Esophagus squamous epithelium (tissue), 5 donors: ENCODE results near the gene ACAD8. TPM values are rescaled to one million over a fixed set of nuclear protein-coding genes. Genes with fewer than 3 reads are reported as not detected.

Source experiments
- DNase-seq: peaks from one replicate; lab custom pipeline; 2025; lab: John Stamatoyannopoulos, UW
- H3K27ac ChIP-seq, 4 donors: fragments of 200-600 bp; sonication (generic); one replicate each; pipeline ENCODE4 v1.5.1; 2016 to 2019; ENCODE audit warnings: mild to moderate bottlenecking in 1 of 4
- H3K27me3 ChIP-seq, 4 donors: fragments of 200-600 bp; sonication (generic); 1 replicate in 3 of 4; 2 replicates in 1 of 4; pipeline versions ENCODE4 v1.5.1 to v1.6.0; 2017 to 2021; ENCODE audit warnings: antibody characterized with exemption in 1 of 4
- H3K36me3 ChIP-seq, 3 donors: fragments of 200-600 bp; sonication (generic); one replicate each; pipeline ENCODE4 v1.5.1; 2016 to 2019
- H3K4me1 ChIP-seq, 3 donors: fragments of 200-600 bp; sonication (generic); one replicate each; pipeline ENCODE4 v1.5.1; 2017 to 2019
- H3K4me3 ChIP-seq, 4 donors: fragments of 200-600 bp; sonication (generic); 1 replicate in 3 of 4; 2 replicates in 1 of 4; pipeline ENCODE4 v1.5.1; 2016 to 2019; ENCODE audit warnings: mild to moderate bottlenecking in 2 of 4, moderate library complexity in 1 of 4
- H3K9me3 ChIP-seq, 3 donors: fragments of 200-600 bp; sonication (generic); one replicate each; pipeline ENCODE4 v1.5.1; 2016 to 2019
- POLR2A ChIP-seq, 4 donors: fragments of 450-650 bp; IDR thresholded peaks; one replicate each; pipeline ENCODE4 v1.6.1; 2017; ENCODE audit warnings: antibody characterized with exemption in 4 of 4, mild to moderate bottlenecking in 4 of 4, moderate library complexity in 3 of 4
- WGBS, 2 donors: methylation state at CpG; one replicate each; pipeline ENCODE4 v1.1.5; 2018; 5-methylcytosine and 5-hydroxymethylcytosine counted together
- intact Hi-C: fragments of 100-400 bp; cut with DNase I; formaldehyde crosslinking; loops from one replicate; pipeline ENCODE4 v1.15.0; 2022
- total RNA-seq, 4 donors: library from RNA; depleted of rRNA; stranded (reverse); fragments of >200 nt; gene quantifications; one replicate each; pipeline ENCODE4 v1.1.0, GENCODE V29; 2016
- TF ChIP-seq, protein P1 (sequence below), 6 experiments: fragments of 450-650 bp in 4 of 6; fragments of 200-600 bp in 2 of 6; sonication (generic) in 2 of 6; IDR thresholded peaks; one replicate each; pipeline ENCODE4 v1.5.1; 2016 to 2019; ENCODE audit warnings: antibody characterized with exemption in 6 of 6, mild to moderate bottlenecking in 4 of 6, moderate library complexity in 4 of 6
- donor health status: DM: yes; HTN: yes; CAD: no.

The ACAD8 gene
- total RNA-seq, 4 donors from 2014 or later, result 11.3 to 25.1 (median 18.2) TPM

DNA sequence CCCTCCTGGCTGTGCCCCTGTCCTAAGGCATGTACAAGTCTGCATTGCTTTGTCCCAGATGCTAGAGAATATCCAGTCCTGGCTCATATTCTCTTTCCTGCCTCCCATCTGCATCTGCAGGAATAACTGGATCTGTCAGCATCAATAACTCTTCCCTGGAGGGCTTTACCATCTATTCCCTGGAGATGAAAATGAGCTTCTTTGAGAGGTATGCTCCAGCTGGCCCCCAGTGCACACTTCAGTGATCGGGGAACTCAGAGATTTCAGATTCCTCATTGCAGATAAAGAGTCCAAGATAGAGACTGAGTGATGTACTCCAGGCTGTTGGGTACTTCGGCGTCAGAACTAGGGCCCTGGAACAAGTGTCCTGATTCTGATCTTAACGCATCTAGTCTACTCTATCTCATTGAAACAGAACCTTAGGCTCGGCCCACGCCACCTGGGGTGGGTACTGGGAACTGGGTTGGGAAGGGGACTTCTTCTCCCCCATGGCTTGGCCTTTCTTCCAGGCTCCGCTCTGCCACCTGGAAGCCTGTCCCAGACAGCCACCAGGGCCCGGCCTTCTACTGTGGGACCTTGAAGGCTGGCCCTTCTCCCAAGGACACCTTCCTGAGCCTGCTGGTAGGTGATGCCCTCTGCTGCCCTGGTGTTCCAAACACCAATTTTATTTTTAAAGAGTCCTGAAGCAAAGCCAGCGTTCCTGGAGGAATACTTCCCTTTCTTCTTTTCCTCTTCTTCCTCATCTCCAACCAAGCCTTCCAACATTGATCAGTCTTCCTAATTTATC, 60.6 kb downstream of the ACAD8 start:
- Histone ChIP-seq H3K4me3 (no peak overlapping the region), H3K9me3 (no peaks in the 10 kb centered on the region), H3K4me1 (no peaks in the 10 kb centered on the region), H3K27me3 (peaks cover 0 to 6% (median 0%) of the 10 kb centered on the region in 4 donors), H3K36me3 (no peaks in the 10 kb centered on the region), H3K27ac (no peak overlapping the region)
- intact Hi-C loops, result no loop called here
- WGBS, 2 donors, result 81 to 90% methylated on average over 4 to 6 of the region's 9 CpGs
- TF ChIP-seq, protein P1, sequence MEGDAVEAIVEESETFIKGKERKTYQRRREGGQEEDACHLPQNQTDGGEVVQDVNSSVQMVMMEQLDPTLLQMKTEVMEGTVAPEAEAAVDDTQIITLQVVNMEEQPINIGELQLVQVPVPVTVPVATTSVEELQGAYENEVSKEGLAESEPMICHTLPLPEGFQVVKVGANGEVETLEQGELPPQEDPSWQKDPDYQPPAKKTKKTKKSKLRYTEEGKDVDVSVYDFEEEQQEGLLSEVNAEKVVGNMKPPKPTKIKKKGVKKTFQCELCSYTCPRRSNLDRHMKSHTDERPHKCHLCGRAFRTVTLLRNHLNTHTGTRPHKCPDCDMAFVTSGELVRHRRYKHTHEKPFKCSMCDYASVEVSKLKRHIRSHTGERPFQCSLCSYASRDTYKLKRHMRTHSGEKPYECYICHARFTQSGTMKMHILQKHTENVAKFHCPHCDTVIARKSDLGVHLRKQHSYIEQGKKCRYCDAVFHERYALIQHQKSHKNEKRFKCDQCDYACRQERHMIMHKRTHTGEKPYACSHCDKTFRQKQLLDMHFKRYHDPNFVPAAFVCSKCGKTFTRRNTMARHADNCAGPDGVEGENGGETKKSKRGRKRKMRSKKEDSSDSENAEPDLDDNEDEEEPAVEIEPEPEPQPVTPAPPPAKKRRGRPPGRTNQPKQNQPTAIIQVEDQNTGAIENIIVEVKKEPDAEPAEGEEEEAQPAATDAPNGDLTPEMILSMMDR (IDR thresholded peaks at IDR 0.05), result no peak
- TF ChIP-seq POLR2A (IDR thresholded peaks at IDR 0.05), result no peak
- DNase-seq, result no peak

Other genes with a start within 250 kb of the ACAD8 start
- 10 to 100 TPM in 2 of 4 donors, 1 to 10 TPM in 2; 1.6 to 21.4 (median 7.9) TPM for gene JAM3, start 184.5 kb upstream of the ACAD8 start, total RNA-seq
- 10 to 100 TPM in 3 of 4 donors, 1 to 10 TPM in 1; 8.0 to 22.2 (median 17.5) TPM for gene NCAPD3, start 29.6 kb upstream of the ACAD8 start, total RNA-seq
- 10 to 100 TPM; 25.2 to 30.7 (median 25.9) TPM for gene VPS26B, start 28.9 kb upstream of the ACAD8 start, total RNA-seq
- 10 to 100 TPM; 15.7 to 34.2 (median 26.2) TPM for gene THYN1, start 216 bp upstream of the ACAD8 start, total RNA-seq
- under 1 TPM in 1 of 4 donors, not detected in 3; under 0.01 TPM for gene GLB1L3, start 22.8 kb downstream of the ACAD8 start, total RNA-seq
- gene GLB1L2, start 78.4 kb downstream of the ACAD8 start, total RNA-seq, result 1 to 10 TPM; 2.8 to 7.8 (median 3.7) TPM
- gene B3GAT1, start 158.7 kb downstream of the ACAD8 start, total RNA-seq, result under 1 TPM in 3 of 4 donors, not detected in 1; 0.09 to 0.94 (median 0.38) TPM